Epidermal melanocyte (primary cell): ENCODE data around the gene COL8A1.

ENCODE experiments used
- DNase-seq: peaks from one replicate; pipeline ENCODE4 v3.0.0; 2011; ENCODE audit warnings: low spot score; ENCODE audit not compliant: insufficient read length

COL8A1 gene

GRCh38 chr3:99670556-99670950 is 32.2 kb downstream of the COL8A1 start:
- DNase-seq = no peak

- no peak for DNase-seq
Measured at GRCh38 chr3:99674086-99674789, 35.8 kb downstream of the COL8A1 start.

- no peak for DNase-seq
Measured at GRCh38 chr3:99678023-99678422, 39.6 kb downstream of the COL8A1 start.

- DNase-seq = no peak
Measured at GRCh38 chr3:99678896-99679295, 40.5 kb downstream of the COL8A1 start.

GRCh38 chr3:99681512-99681911 is 43.1 kb downstream of the COL8A1 start:
- DNase-seq = no peak

- DNase-seq = no peak
Measured at GRCh38 chr3:99681976-99682375, 43.6 kb downstream of the COL8A1 start.

GRCh38 chr3:99683465-99683864 is 45.1 kb downstream of the COL8A1 start:
- DNase-seq = no peak

- DNase-seq = no peak
Measured at GRCh38 chr3:99683876-99684275, 45.5 kb downstream of the COL8A1 start.

GRCh38 chr3:99684644-99685043 is 46.2 kb downstream of the COL8A1 start:
- no peak for DNase-seq

- DNase-seq = no peak
Measured at GRCh38 chr3:99686469-99686868, 48.1 kb downstream of the COL8A1 start.

GRCh38 chr3:99686955-99687612 is 48.7 kb downstream of the COL8A1 start:
- DNase-seq = no peak

- no peak for DNase-seq
Measured at GRCh38 chr3:99690761-99691369, 52.5 kb downstream of the COL8A1 start.

GRCh38 chr3:99693636-99694035 is 55.2 kb downstream of the COL8A1 start:
- DNase-seq = no peak

- no peak for DNase-seq
Measured at GRCh38 chr3:99696497-99696896, 58.1 kb downstream of the COL8A1 start.

- no peak for DNase-seq
Measured at GRCh38 chr3:99697250-99697649, 58.9 kb downstream of the COL8A1 start.

- no peak for DNase-seq
Measured at GRCh38 chr3:99698932-99699331, 60.5 kb downstream of the COL8A1 start.

- DNase-seq = no peak
Measured at GRCh38 chr3:99699841-99700240, 61.4 kb downstream of the COL8A1 start.

- no peak for DNase-seq
Measured at GRCh38 chr3:99700631-99701268, 62.4 kb downstream of the COL8A1 start.

GRCh38 chr3:99702953-99703943 is 64.9 kb downstream of the COL8A1 start:
- DNase-seq = no peak

GRCh38 chr3:99704417-99704816 is 66.0 kb downstream of the COL8A1 start:
- DNase-seq = no peak

GRCh38 chr3:99706410-99706809 is 68.0 kb downstream of the COL8A1 start:
- no peak for DNase-seq
